HepG2 (cell line): ENCODE measurements around the gene BATF. TPM values are rescaled to one million over a fixed set of nuclear protein-coding genes. Genes with fewer than 3 reads are reported as not detected.

ENCODE experiments used
- ATAC-seq: fragments of 200-7000 bp; cut with Tn5 transposase; 3 replicates; pipeline ENCODE4 v1.9.1; 2020; ENCODE audit warnings: mild to moderate bottlenecking, moderate library complexity
- BruUV-seq: library from RNA; stranded (reverse); fragments of 400-500 nt; replicated peaks from 2 replicates; lab custom pipeline; 2021; lab: Mats Ljungman, UMichigan
- CTCF ChIA-PET: fragments of 300-600 bp; formaldehyde crosslinking; extraction: SDS; loops from one replicate; lab custom pipeline; 2021; ENCODE audit warnings: low total read pairs, inconsistent platforms, low intra/inter-chr PET ratio; lab: Yijun Ruan, JAX
- POLR2A ChIA-PET: fragments of 350-600 bp; sonication (Branson Sonifier 250); formaldehyde crosslinking; loops from one replicate; lab custom pipeline; 2020; ENCODE audit warnings: antibody characterized with exemption, inconsistent platforms; lab: Yijun Ruan, JAX
- DNase-seq: peaks from one replicate; pipeline ENCODE4 v3.0.0-alpha.2; 2015; ENCODE audit warnings: low spot score
- FAIRE-seq: peaks from 3 replicates; lab custom pipeline; 2011; peaks lifted over from hg19 to GRCh38; lab: Jason Lieb, UNC
- H2AFZ ChIP-seq: one replicate; pipeline ENCODE4 v1.6.1; 2011; ENCODE audit warnings: low read length, inconsistent platforms
- H3K27ac ChIP-seq: fragments of 300-600 bp; 3 replicates; pipeline ENCODE4 v1.8.0; 2011; ENCODE audit warnings: mixed run types, mild to moderate bottlenecking, mixed read lengths, low read length, inconsistent platforms; ENCODE audit not compliant: insufficient read depth; ENCODE audit errors: extremely low read length
- H3K27me3 ChIP-seq, 2 experiments: fragments of 200-600 bp in 1 of 2; 2 replicates in 1 of 2; 3 replicates in 1 of 2; pipeline versions ENCODE4 v1.6.0 to v1.8.0; 2011; ENCODE audit warnings: low read length in 2 of 2, mild to moderate bottlenecking in 2 of 2, moderate library complexity in 2 of 2, inconsistent platforms in 1 of 2; ENCODE audit not compliant: insufficient read depth in 2 of 2, control insufficient read depth in 1 of 2
- H3K36me3 ChIP-seq, 2 experiments: fragments of 200-600 bp in 1 of 2; replicated peaks in 1 of 2; 2 replicates in 1 of 2; 3 replicates in 1 of 2; pipeline versions ENCODE4 v1.5.1 to v1.8.0; 2011; ENCODE audit warnings: low read length in 2 of 2, inconsistent platforms in 1 of 2; ENCODE audit not compliant: insufficient read depth in 2 of 2, control insufficient read depth in 1 of 2
- H3K4me1 ChIP-seq: 2 replicates; pipeline ENCODE4 v1.5.1; 2012; ENCODE audit warnings: low read length, inconsistent platforms; ENCODE audit not compliant: insufficient read depth
- H3K4me2 ChIP-seq: 2 replicates; pipeline ENCODE4 v1.6.0; 2011; ENCODE audit warnings: low read depth, low read length, inconsistent platforms
- H3K4me3 ChIP-seq, 3 experiments: fragments of 200-600 bp in 1 of 3; sonication (generic), shearing (Covaris generic) in 1 of 3; replicated peaks in 1 of 3; 2 replicates each; pipeline ENCODE4 v1.5.1; 2011 to 2016; ENCODE audit warnings: low read length in 3 of 3, inconsistent platforms in 2 of 3, low read depth in 2 of 3, mild to moderate bottlenecking in 2 of 3, control low read depth in 1 of 3, mixed read lengths in 1 of 3; ENCODE audit not compliant: insufficient read depth in 1 of 3
- H3K79me2 ChIP-seq: one replicate; pipeline ENCODE4 v1.6.1; 2011; ENCODE audit warnings: low read length, inconsistent platforms; ENCODE audit not compliant: insufficient read depth
- H3K9ac ChIP-seq: 2 replicates; pipeline ENCODE4 v1.6.0; 2011; ENCODE audit warnings: mild to moderate bottlenecking, low read depth, low read length, inconsistent platforms; ENCODE audit not compliant: insufficient read depth
- H3K9me3 ChIP-seq: 2 replicates; pipeline ENCODE4 v1.5.1; 2012; ENCODE audit warnings: mild to moderate bottlenecking, low read length
- H4K20me1 ChIP-seq: 2 replicates; pipeline ENCODE4 v1.6.0; 2011; ENCODE audit warnings: inconsistent platforms, mild to moderate bottlenecking, low read length, moderate library complexity; ENCODE audit not compliant: insufficient read depth
- FIP1L1 ChIP-seq: fragments of 200-400 bp; formaldehyde crosslinking; IDR thresholded peaks from 2 replicates; pipeline ENCODE4 v1.6.1; 2018; ENCODE audit warnings: low read depth, mild to moderate bottlenecking, low read length, moderate library complexity, borderline replicate concordance; ENCODE audit not compliant: insufficient read depth
- FOXO1 ChIP-seq: sonication (generic); formaldehyde crosslinking; IDR thresholded peaks from 2 replicates; pipeline ENCODE4 v1.4.0; 2020; ENCODE audit warnings: missing genetic modification reagents
- PCBP1 ChIP-seq: fragments of 200-400 bp; formaldehyde crosslinking; IDR thresholded peaks from 2 replicates; pipeline ENCODE4 v1.6.1; 2017; ENCODE audit warnings: mild to moderate bottlenecking, low read depth, low read length, borderline replicate concordance
- WIZ ChIP-seq: sonication (generic); formaldehyde crosslinking; IDR thresholded peaks from 2 replicates; pipeline ENCODE4 v1.5.1; 2020; ENCODE audit warnings: mild to moderate bottlenecking, missing genetic modification reagents
- ZNF234 ChIP-seq: sonication (generic); formaldehyde crosslinking; conservative IDR thresholded peaks from 2 replicates; pipeline ENCODE4 v1.5.1; 2020; ENCODE audit warnings: mild to moderate bottlenecking, missing genetic modification reagents
- ZNF709 ChIP-seq: sonication (generic); formaldehyde crosslinking; IDR thresholded peaks from 2 replicates; pipeline ENCODE4 v1.5.0; 2020; ENCODE audit warnings: mild to moderate bottlenecking, missing genetic modification reagents
- WGBS: methylation state at CpG from one replicate; pipeline ENCODE4 v1.1.6; 2017; ENCODE audit warnings: low lambda C conversion rate; 5-methylcytosine and 5-hydroxymethylcytosine counted together
- in situ Hi-C: cut with HindIII; loops from 2 replicates; pipeline ENCODE4 v1.10.0; 2017; ENCODE audit warnings: low pct_unique_long_range_greater_than_20kb; ENCODE audit not compliant: extremely low pct_ligation_motif_present
- intact Hi-C: fragments of 100-400 bp; cut with micrococcal nuclease; formaldehyde crosslinking; loops from one replicate; pipeline ENCODE4 v1.10.0; 2022; ENCODE audit not compliant: unreplicated experiment
- polyA plus RNA-seq, 8 experiments: library from polyadenylated mRNA; depleted of rRNA in 3 of 8; stranded (reverse) in 7 of 8; unstranded in 1 of 8; fragments of >200 nt; fragmentation: Illumina TruSeq in 4 of 8; extraction: Trizol in 4 of 8; gene quantifications; 2 replicates each; pipeline versions ENCODE4 v1.2.1 to v1.2.3, GENCODE V29; 2011 to 2016; ENCODE audit warnings: low read depth in 4 of 8, missing spikeins in 1 of 8, mixed read lengths in 1 of 8; ENCODE audit not compliant: insufficient read depth in 1 of 8
- total RNA-seq, 5 experiments: library from RNA; depleted of rRNA; stranded (reverse); fragments of >200 nt; fragmentation: Illumina TruSeq; extraction: Trizol; gene quantifications; 2 replicates each; pipeline ENCODE4 v1.2.3, GENCODE V29; 2016; ENCODE audit warnings: low read depth in 1 of 5
- TF ChIP-seq, protein P1 (sequence below): sonication (generic); formaldehyde crosslinking; IDR thresholded peaks from 2 replicates; pipeline ENCODE4 v1.8.0; 2022; ENCODE audit warnings: mild to moderate bottlenecking, missing genetic modification reagents, moderate library complexity
- TF ChIP-seq, protein P2 (sequence below): sonication (generic); formaldehyde crosslinking; conservative IDR thresholded peaks from 2 replicates; pipeline ENCODE4 v1.5.0; 2020; ENCODE audit warnings: missing genetic modification reagents

BATF gene
- total and polyA plus RNA-seq, 2 of the 13 experiments (the other 11 are each of a cell fraction or from before 2014, with no cell fraction given) = 0.22 to 0.37 TPM

DNA sequence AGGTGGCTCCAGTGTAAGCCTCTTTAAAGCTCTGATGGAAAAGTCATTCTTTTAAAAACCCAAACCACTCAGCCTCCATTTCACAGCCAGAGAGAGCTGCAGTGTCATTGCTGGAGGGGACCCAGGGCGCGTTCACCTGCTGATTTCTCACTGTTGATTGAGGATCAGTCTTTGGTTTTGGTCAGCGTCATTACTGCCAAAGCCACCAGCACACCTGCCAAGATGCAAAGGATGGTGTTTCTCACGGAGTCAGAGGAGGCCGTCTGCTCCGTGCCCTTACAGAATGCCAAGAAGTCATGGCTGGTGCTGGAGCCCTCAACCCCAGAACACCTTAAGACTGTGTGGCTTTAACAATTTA lies 32.8 kb upstream of the BATF start:
- no peaks in the 10 kb centered on the region for H3K36me3 ChIP-seq

More for the DNA sequence above, 32.8 kb upstream of the BATF start:
- Histone ChIP-seq H3K27ac (no peak overlapping the region), H4K20me1 (no peaks in the 10 kb centered on the region), H2AFZ (no peak overlapping the region), H3K9ac (no peak overlapping the region), H3K79me2 (no peaks in the 10 kb centered on the region), H3K27me3 (no peaks in the 10 kb centered on the region; a peak in 1 of 5 replicates), H3K9me3 (no peaks in the 10 kb centered on the region), H3K4me2 (no peak overlapping the region), H3K4me1 (0 out of 2 replicates have a peak, but pooled peaks cover 9% of the 10 kb centered on the region), H3K4me3 (no peak overlapping the region)
- DNase-seq (no peak), FAIRE-seq (no peak), ATAC-seq (no peak)
- WGBS = 80% methylated on average over 5 of the region's 6 CpGs
- no TSS peak for BruUV-seq
- ChIA-PET POLR2A (no interaction called here), CTCF (interaction anchor here (2.3 kb wide), 2 partner anchors 72 to 182 kb away, joined by 13 to 46 read pairs; no protein-coding TSS in a partner anchor)
- intact Hi-C loops (loop anchor here (1.0 to 2.0 kb wide), 2 partner anchors 71 to 182 kb away; no protein-coding TSS in a partner anchor), in situ Hi-C loops (loop anchor here (5.0 to 10.0 kb wide), 2 partner anchors 182 to 365 kb away; partner anchors contain the start of gene NEK9)
- TF ChIP-seq WIZ (CRISPR knock-in tag) (no peak), FIP1L1 (no peak), FOXO1 (CRISPR knock-in tag) (no peak), ZNF234 (no peak), PCBP1 (no peak), ZNF709 (CRISPR knock-in tag) (no peak)
- TF ChIP-seq, protein P1, sequence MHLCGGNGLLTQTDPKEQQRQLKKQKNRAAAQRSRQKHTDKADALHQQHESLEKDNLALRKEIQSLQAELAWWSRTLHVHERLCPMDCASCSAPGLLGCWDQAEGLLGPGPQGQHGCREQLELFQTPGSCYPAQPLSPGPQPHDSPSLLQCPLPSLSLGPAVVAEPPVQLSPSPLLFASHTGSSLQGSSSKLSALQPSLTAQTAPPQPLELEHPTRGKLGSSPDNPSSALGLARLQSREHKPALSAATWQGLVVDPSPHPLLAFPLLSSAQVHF (CRISPR knock-in tag) = no peak
- TF ChIP-seq, protein P2, sequence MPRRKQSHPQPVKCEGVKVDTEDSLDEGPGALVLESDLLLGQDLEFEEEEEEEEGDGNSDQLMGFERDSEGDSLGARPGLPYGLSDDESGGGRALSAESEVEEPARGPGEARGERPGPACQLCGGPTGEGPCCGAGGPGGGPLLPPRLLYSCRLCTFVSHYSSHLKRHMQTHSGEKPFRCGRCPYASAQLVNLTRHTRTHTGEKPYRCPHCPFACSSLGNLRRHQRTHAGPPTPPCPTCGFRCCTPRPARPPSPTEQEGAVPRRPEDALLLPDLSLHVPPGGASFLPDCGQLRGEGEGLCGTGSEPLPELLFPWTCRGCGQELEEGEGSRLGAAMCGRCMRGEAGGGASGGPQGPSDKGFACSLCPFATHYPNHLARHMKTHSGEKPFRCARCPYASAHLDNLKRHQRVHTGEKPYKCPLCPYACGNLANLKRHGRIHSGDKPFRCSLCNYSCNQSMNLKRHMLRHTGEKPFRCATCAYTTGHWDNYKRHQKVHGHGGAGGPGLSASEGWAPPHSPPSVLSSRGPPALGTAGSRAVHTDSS (CRISPR knock-in tag) = no peak
